DND-41 (cell line): ENCODE data around the gene AGTR1.

Source experiments
- ATAC-seq: fragments of 200-7000 bp; cut with Tn5 transposase; 3 replicates; pipeline ENCODE4 v1.9.1; 2021; ENCODE audit warnings: low read depth; ENCODE audit not compliant: insufficient read depth
- DNase-seq: peaks from one replicate; pipeline ENCODE4 v3.0.0-alpha.2; 2020
- H2AFZ ChIP-seq: 2 replicates; pipeline ENCODE4 v1.6.0; 2012; ENCODE audit warnings: low read depth, low read length
- H3K27ac ChIP-seq: 2 replicates; pipeline ENCODE4 v1.5.1; 2012; ENCODE audit warnings: low read length, inconsistent platforms
- H3K27me3 ChIP-seq: fragments of 200-600 bp; sonication (generic); 2 replicates; pipeline ENCODE4 v1.6.0; 2012; ENCODE audit warnings: low read length, mild to moderate bottlenecking, inconsistent platforms; ENCODE audit not compliant: insufficient read depth, poor library complexity
- H3K36me3 ChIP-seq: 2 replicates; pipeline ENCODE4 v1.5.1; 2012; ENCODE audit warnings: low read length, inconsistent platforms; ENCODE audit not compliant: insufficient read depth
- H3K4me1 ChIP-seq: 2 replicates; pipeline ENCODE4 v1.5.1; 2012; ENCODE audit warnings: mild to moderate bottlenecking, low read length; ENCODE audit not compliant: insufficient read depth
- H3K4me2 ChIP-seq: 2 replicates; pipeline ENCODE4 v1.6.0; 2012; ENCODE audit warnings: mild to moderate bottlenecking, moderate library complexity, low read length, inconsistent platforms; ENCODE audit not compliant: insufficient read depth
- H3K4me3 ChIP-seq, 2 experiments: fragments of 200-600 bp in 1 of 2; shearing (Covaris generic) in 1 of 2; 2 replicates each; pipeline ENCODE4 v1.5.1; 2012 to 2016; ENCODE audit warnings: inconsistent platforms in 2 of 2, low read length in 2 of 2, mild to moderate bottlenecking in 2 of 2, low read depth in 1 of 2, moderate library complexity in 1 of 2
- H3K79me2 ChIP-seq: 2 replicates; pipeline ENCODE4 v1.6.0; 2012; ENCODE audit warnings: low read length, inconsistent platforms; ENCODE audit not compliant: insufficient read depth
- H3K9ac ChIP-seq: 2 replicates; pipeline ENCODE4 v1.6.0; 2012; ENCODE audit warnings: low read depth, mild to moderate bottlenecking, inconsistent platforms, low read length, moderate library complexity
- H3K9me3 ChIP-seq: 2 replicates; pipeline ENCODE4 v1.5.1; 2012; ENCODE audit warnings: low read length, moderate library complexity, mild to moderate bottlenecking, inconsistent platforms; ENCODE audit not compliant: insufficient read depth, severe bottlenecking
- H4K20me1 ChIP-seq: 2 replicates; pipeline ENCODE4 v1.6.0; 2012; ENCODE audit warnings: low read length; ENCODE audit not compliant: insufficient read depth
- CTCF ChIP-seq: IDR thresholded peaks from 2 replicates; pipeline ENCODE4 v1.5.1; 2012; ENCODE audit warnings: borderline replicate concordance, low read length, moderate library complexity, mild to moderate bottlenecking; ENCODE audit not compliant: poor library complexity, severe bottlenecking; ENCODE audit errors: extremely low read depth
- EZH2 ChIP-seq: IDR thresholded peaks from 3 replicates; pipeline ENCODE4 v1.6.1; 2012; ENCODE audit warnings: borderline replicate concordance, low read depth, mild to moderate bottlenecking, moderate library complexity, low read length, inconsistent platforms; ENCODE audit not compliant: severe bottlenecking

AGTR1 gene

DNA sequence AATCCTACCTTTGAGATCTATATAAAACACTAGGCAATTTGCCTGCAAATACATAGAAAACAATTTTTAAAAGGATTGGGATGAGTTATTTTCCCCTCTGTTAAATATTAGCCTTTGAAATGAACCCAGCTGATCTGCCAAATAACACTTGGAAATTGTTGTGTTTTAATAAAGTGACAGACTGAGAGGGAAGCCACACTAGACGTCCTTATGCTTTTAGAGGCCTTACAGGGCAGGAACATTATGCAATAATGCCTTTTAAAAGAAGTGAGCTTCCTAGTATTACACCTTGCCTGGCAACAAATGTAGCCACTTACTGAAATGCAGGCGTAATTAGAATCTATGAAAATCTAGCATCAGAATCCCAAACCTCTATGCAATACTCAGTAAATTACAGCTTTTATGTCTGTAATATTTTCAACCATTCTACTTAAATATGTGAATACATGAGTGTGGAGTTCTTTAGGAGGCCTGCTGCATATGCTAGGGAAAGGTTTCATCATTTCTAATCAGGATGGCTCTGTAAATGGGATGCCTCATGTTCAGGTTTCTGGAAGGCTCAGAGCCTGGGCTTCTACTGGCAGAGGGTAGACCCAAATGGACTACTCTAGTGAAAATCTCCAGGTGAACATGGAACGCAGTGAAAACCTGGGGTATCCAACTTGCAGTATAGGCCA is 20.3 kb downstream of the AGTR1 start:
- ATAC-seq (no peak), DNase-seq (no peak)
- Histone ChIP-seq H3K79me2 (no peaks in the 10 kb centered on the region), H3K9ac (no peak overlapping the region), H3K9me3 (no peaks in the 10 kb centered on the region), H2AFZ (no peak overlapping the region), H3K4me3 (no peak overlapping the region), H4K20me1 (no peaks in the 10 kb centered on the region), H3K27me3 (no peaks in the 10 kb centered on the region), H3K36me3 (no peaks in the 10 kb centered on the region), H3K4me1 (no peaks in the 10 kb centered on the region), H3K4me2 (no peak overlapping the region), H3K27ac (no peak overlapping the region)
- TF ChIP-seq EZH2 (no peak), CTCF (no peak)

DNA sequence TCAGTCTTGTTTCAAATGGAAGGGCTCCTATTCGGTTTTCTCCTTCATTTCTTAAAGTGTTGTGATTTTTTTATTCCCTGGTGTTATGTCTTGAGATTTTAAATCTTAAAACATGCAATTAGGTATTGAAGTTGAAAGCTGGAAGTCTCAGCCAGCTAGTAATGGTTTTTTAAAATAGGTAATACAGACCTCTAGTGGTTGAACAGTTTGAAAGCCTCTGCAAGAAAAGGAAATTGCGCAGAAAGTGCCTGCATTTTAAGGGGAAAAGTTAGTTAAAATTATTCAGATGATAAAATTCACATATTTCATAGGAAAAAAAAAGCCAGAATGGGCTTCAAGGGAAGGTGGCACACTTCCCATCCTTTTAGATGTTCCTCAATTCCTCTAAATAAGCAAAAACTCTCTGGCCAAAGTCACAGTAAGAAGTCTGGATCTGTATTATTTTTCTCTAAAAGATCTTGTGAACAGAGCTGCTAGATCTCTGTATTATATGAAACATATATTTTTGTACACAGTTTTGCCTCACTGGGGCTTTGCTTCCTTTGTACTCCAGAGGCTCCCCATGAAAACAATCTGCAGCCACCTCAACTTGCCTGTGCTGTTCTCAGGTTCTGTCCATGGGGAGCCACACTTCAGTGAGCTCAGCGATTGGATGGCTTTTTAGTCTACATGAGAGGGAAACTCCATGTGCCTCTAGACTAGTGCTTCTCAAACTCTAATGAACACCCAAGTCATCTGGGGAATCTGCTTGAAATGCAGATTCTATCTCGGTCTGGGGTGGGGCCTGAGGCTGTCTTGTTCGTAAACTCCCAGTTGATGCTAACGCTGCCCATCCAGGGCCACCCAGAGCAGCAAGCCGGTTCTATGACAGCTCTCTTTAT is 21.5 kb downstream of the AGTR1 start:
- H3K36me3 ChIP-seq = no peaks in the 10 kb centered on the region
- H3K4me2 ChIP-seq = no peak overlapping the region
- no peaks in the 10 kb centered on the region for H3K79me2 ChIP-seq
- DNase-seq = no peak
- no peaks in the 10 kb centered on the region for H3K4me1 ChIP-seq
- H2AFZ ChIP-seq = no peak overlapping the region
- no peaks in the 10 kb centered on the region for H3K9me3 ChIP-seq
- no peak for TF ChIP-seq EZH2
- TF ChIP-seq CTCF = peak; percentile 32
- H3K27me3 ChIP-seq = no peaks in the 10 kb centered on the region
- H3K27ac ChIP-seq = no peak overlapping the region
- H3K9ac ChIP-seq = no peak overlapping the region
- ATAC-seq = no peak
- no peaks in the 10 kb centered on the region for H4K20me1 ChIP-seq
- no peak overlapping the region for H3K4me3 ChIP-seq

DNA sequence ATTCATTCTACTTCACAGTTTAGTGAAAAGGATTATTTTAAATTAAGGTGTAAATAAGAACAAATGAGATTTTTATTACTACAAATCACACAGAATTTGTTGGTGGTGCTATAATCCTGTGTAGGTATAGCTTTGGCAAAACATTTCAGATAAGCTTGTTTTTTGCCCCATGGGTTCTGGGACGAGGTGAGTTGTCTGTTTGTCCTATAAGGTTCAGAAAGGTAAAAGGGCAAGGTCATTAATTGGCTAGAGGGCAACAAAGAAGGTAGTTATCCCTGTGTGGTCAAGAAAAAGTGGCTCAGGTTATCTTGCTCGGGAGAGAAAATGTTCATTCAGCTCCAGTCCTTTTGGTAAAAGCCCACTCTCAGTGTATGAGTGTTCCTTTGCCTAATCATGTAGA is 23.2 kb downstream of the AGTR1 start:
- DNase-seq (no peak), ATAC-seq (no peak)
- H3K36me3 ChIP-seq = no peaks in the 10 kb centered on the region
- H4K20me1 ChIP-seq = no peaks in the 10 kb centered on the region
- H3K4me2 ChIP-seq = no peak overlapping the region
- H3K27me3 ChIP-seq = no peaks in the 10 kb centered on the region
- H3K79me2 ChIP-seq = no peaks in the 10 kb centered on the region
- H2AFZ ChIP-seq = no peak overlapping the region
- H3K9ac ChIP-seq = no peak overlapping the region
- no peaks in the 10 kb centered on the region for H3K4me1 ChIP-seq
- H3K27ac ChIP-seq = no peak overlapping the region
- no peaks in the 10 kb centered on the region for H3K9me3 ChIP-seq
- TF ChIP-seq CTCF (no peak), EZH2 (no peak)
- no peak overlapping the region for H3K4me3 ChIP-seq
